ENCODE measurements around the gene KTN1. TPM values are rescaled to one million over a fixed set of nuclear protein-coding genes. Genes with fewer than 3 reads are reported as not detected.

KTN1 gene
- total and polyA plus RNA-seq, 9 donors: 84.4 to 144 (median 118) TPM

- 86 to 88% (median 86%) methylated on average over 1 of the region's 1 CpG for WGBS, 3 donors
- Histone ChIP-seq H3K4me1 (ENCODE audit: insufficient read depth) (no peaks in the 10 kb centered on the region), H3K9me3 (no peaks in the 10 kb centered on the region), H3K27me3 (no peaks in the 10 kb centered on the region), H3K4me3 (no peak overlapping the region), H3K27ac (no peak overlapping the region), H3K36me3 (no peaks in the 10 kb centered on the region)
- TF ChIP-seq EP300 (IDR thresholded peaks at IDR 0.05) (no peak), POLR2A (IDR thresholded peaks at IDR 0.05) (no peak)
- TF ChIP-seq, protein P1, sequence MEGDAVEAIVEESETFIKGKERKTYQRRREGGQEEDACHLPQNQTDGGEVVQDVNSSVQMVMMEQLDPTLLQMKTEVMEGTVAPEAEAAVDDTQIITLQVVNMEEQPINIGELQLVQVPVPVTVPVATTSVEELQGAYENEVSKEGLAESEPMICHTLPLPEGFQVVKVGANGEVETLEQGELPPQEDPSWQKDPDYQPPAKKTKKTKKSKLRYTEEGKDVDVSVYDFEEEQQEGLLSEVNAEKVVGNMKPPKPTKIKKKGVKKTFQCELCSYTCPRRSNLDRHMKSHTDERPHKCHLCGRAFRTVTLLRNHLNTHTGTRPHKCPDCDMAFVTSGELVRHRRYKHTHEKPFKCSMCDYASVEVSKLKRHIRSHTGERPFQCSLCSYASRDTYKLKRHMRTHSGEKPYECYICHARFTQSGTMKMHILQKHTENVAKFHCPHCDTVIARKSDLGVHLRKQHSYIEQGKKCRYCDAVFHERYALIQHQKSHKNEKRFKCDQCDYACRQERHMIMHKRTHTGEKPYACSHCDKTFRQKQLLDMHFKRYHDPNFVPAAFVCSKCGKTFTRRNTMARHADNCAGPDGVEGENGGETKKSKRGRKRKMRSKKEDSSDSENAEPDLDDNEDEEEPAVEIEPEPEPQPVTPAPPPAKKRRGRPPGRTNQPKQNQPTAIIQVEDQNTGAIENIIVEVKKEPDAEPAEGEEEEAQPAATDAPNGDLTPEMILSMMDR (IDR thresholded peaks at IDR 0.05): no peak
- intact Hi-C loops (cut with DNase I): no loop called here
- DNase-seq: no peak
Observed at GRCh38 chr14:55650992-55651391, 71.0 kb downstream of the KTN1 start.

- DNase-seq: no peak
- Histone ChIP-seq H3K27me3 (no peaks in the 10 kb centered on the region), H3K4me3 (no peak overlapping the region), H3K27ac (no peak overlapping the region), H3K4me1 (ENCODE audit: insufficient read depth) (no peaks in the 10 kb centered on the region), H3K36me3 (no peaks in the 10 kb centered on the region), H3K9me3 (no peaks in the 10 kb centered on the region)
- WGBS, 3 donors: 4 to 19% (median 9%) methylated on average over 2 of the region's 2 CpGs
- intact Hi-C loops (cut with DNase I): no loop called here
- TF ChIP-seq EP300 (IDR thresholded peaks at IDR 0.05) (no peak), POLR2A (IDR thresholded peaks at IDR 0.05) (no peak)
- TF ChIP-seq, protein P1 (IDR thresholded peaks at IDR 0.05): no peak
Observed at GRCh38 chr14:55654243-55654642, 74.2 kb downstream of the KTN1 start.

- Histone ChIP-seq H3K9me3 (no peaks in the 10 kb centered on the region), H3K4me1 (ENCODE audit: insufficient read depth) (no peaks in the 10 kb centered on the region), H3K27me3 (no peaks in the 10 kb centered on the region), H3K36me3 (no peaks in the 10 kb centered on the region), H3K4me3 (no peak overlapping the region), H3K27ac (no peak overlapping the region)
- intact Hi-C loops (cut with DNase I): no loop called here
- no peak for DNase-seq
- TF ChIP-seq EP300 (IDR thresholded peaks at IDR 0.05): no peak
- no peak for TF ChIP-seq POLR2A (IDR thresholded peaks at IDR 0.05)
- TF ChIP-seq, protein P1 (IDR thresholded peaks at IDR 0.05): no peak
Observed at GRCh38 chr14:55661029-55661428, 81.0 kb downstream of the KTN1 start.

DNA sequence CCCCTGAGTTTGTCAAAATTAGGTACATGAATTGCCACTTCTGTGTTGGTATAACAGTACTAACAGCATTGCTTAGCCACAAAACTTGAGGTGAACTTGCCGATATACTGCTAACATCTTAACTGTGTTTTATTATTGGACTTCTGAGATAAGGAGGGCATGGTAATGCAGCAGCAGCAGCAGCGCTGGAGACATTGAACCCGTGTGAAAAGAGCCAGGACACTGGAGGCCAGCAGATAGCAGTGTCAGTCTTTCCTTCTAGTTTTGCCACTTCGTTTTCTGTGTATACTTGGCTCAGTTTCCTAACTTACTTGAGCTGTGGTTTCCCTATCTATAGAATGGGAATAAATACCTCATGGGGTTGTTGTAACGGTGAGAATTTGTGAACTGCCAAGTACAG, 82.7 kb downstream of the KTN1 start:
- no peaks in the 10 kb centered on the region for H3K27me3 ChIP-seq
- H3K4me3 ChIP-seq: no peak overlapping the region
- WGBS, 3 donors: 81 to 85% (median 82%) methylated on average over 5 of the region's 5 CpGs
- H3K9me3 ChIP-seq: no peaks in the 10 kb centered on the region
- TF ChIP-seq EP300 (IDR thresholded peaks at IDR 0.05) (no peak), POLR2A (IDR thresholded peaks at IDR 0.05) (no peak)
- H3K36me3 ChIP-seq: no peaks in the 10 kb centered on the region
- DNase-seq: no peak
- no peak overlapping the region for H3K27ac ChIP-seq
- no peaks in the 10 kb centered on the region for H3K4me1 ChIP-seq (ENCODE audit: insufficient read depth)
- intact Hi-C loops (cut with DNase I): no loop called here

- TF ChIP-seq EP300 (IDR thresholded peaks at IDR 0.05): no peak
- no peak for TF ChIP-seq POLR2A (IDR thresholded peaks at IDR 0.05)
- TF ChIP-seq, protein P1 (IDR thresholded peaks at IDR 0.05): no peak
- Histone ChIP-seq H3K9me3 (no peaks in the 10 kb centered on the region), H3K36me3 (no peaks in the 10 kb centered on the region), H3K4me1 (ENCODE audit: insufficient read depth) (no peaks in the 10 kb centered on the region), H3K27ac (no peak overlapping the region), H3K27me3 (no peaks in the 10 kb centered on the region), H3K4me3 (no peak overlapping the region)
- intact Hi-C loops (cut with DNase I): no loop called here
- 86 to 92% (median 89%) methylated on average over 4 of the region's 4 CpGs for WGBS, 3 donors
- no peak for DNase-seq
Observed at GRCh38 chr14:55665067-55665675, 85.2 kb downstream of the KTN1 start.

Data from ovary (tissue), 9 donors.